HepG2 (cell line): ENCODE data around the gene SLC25A38. TPM values are rescaled to one million over a fixed set of nuclear protein-coding genes. Genes with fewer than 3 reads are reported as not detected.
A peak's percentile ranks its signal among the peaks of the same experiment; 100 is the strongest.

Experiments
- HHEX ChIP-seq: IDR thresholded peaks from 2 replicates; pipeline ENCODE4 v1.6.1; 2016; ENCODE audit warnings: control low read depth
- KDM5A ChIP-seq: fragments of 200-600 bp; sonication (generic); IDR thresholded peaks from 2 replicates; pipeline ENCODE4 v1.7.0; 2018; ENCODE audit warnings: antibody characterized with exemption, mild to moderate bottlenecking, low read length, borderline replicate concordance
- MIER2 ChIP-seq: IDR thresholded peaks from 2 replicates; pipeline ENCODE4 v1.6.1; 2016; ENCODE audit warnings: missing biosample characterization, missing genetic modification reagents
- NFRKB ChIP-seq: fragments of 450-650 bp; IDR thresholded peaks from 2 replicates; pipeline ENCODE4 v1.6.1; 2017
- NRL ChIP-seq: sonication (generic); formaldehyde crosslinking; IDR thresholded peaks from 2 replicates; pipeline ENCODE4 v1.5.0; 2020; ENCODE audit warnings: missing genetic modification reagents, mild to moderate bottlenecking, moderate library complexity, borderline replicate concordance
- PHF8 ChIP-seq: sonication (generic); formaldehyde crosslinking; IDR thresholded peaks from 2 replicates; pipeline ENCODE4 v1.5.0; 2020; ENCODE audit warnings: missing genetic modification reagents
- PRMT3 ChIP-seq: sonication (generic); formaldehyde crosslinking; IDR thresholded peaks from 2 replicates; pipeline ENCODE4 v1.8.1; 2022; ENCODE audit warnings: low read depth, mild to moderate bottlenecking, moderate library complexity, missing genetic modification reagents, borderline replicate concordance
- SMYD3 ChIP-seq: sonication (generic); formaldehyde crosslinking; IDR thresholded peaks from 2 replicates; pipeline ENCODE4 v1.8.1; 2023; ENCODE audit warnings: mild to moderate bottlenecking, missing genetic modification reagents
- SPEN ChIP-seq: sonication (generic); formaldehyde crosslinking; IDR thresholded peaks from 2 replicates; pipeline ENCODE4 v1.5.1; 2020; ENCODE audit warnings: low read depth, mild to moderate bottlenecking, missing genetic modification reagents
- THYN1 ChIP-seq: sonication (generic); formaldehyde crosslinking; IDR thresholded peaks from 2 replicates; pipeline ENCODE4 v1.8.1; 2023; ENCODE audit warnings: low read depth, mild to moderate bottlenecking, moderate library complexity, missing genetic modification reagents, borderline replicate concordance
- WIZ ChIP-seq: sonication (generic); formaldehyde crosslinking; IDR thresholded peaks from 2 replicates; pipeline ENCODE4 v1.5.1; 2020; ENCODE audit warnings: mild to moderate bottlenecking, missing genetic modification reagents
- YEATS4 ChIP-seq: sonication (generic); formaldehyde crosslinking; IDR thresholded peaks from 2 replicates; pipeline ENCODE4 v1.4.0; 2020; ENCODE audit warnings: missing genetic modification reagents, borderline replicate concordance
- ZFP37 ChIP-seq: sonication (generic); formaldehyde crosslinking; IDR thresholded peaks from 2 replicates; pipeline ENCODE4 v1.4.0; 2020; ENCODE audit warnings: missing genetic modification reagents, borderline replicate concordance
- ZNF205 ChIP-seq: IDR thresholded peaks from 2 replicates; pipeline ENCODE4 v1.6.1; 2018; ENCODE audit warnings: missing biosample characterization, missing genetic modification reagents
- ZNF337 ChIP-seq: sonication (generic); formaldehyde crosslinking; IDR thresholded peaks from 2 replicates; pipeline ENCODE4 v1.5.1; 2020; ENCODE audit warnings: missing genetic modification reagents, low read depth, mild to moderate bottlenecking, borderline replicate concordance
- ZNF430 ChIP-seq: sonication (generic); formaldehyde crosslinking; IDR thresholded peaks from 2 replicates; pipeline ENCODE4 v1.9.0; 2021; ENCODE audit warnings: mild to moderate bottlenecking, missing genetic modification reagents
- ZNF839 ChIP-seq: sonication (generic); formaldehyde crosslinking; IDR thresholded peaks from 2 replicates; pipeline ENCODE4 v1.4.0; 2020; ENCODE audit warnings: missing genetic modification reagents, mild to moderate bottlenecking, borderline replicate concordance
- ZNF841 ChIP-seq: sonication (generic); formaldehyde crosslinking; IDR thresholded peaks from 2 replicates; pipeline ENCODE4 v1.8.1; 2023; ENCODE audit warnings: missing genetic modification reagents, borderline replicate concordance
- polyA plus RNA-seq, 8 experiments: library from polyadenylated mRNA; depleted of rRNA in 3 of 8; stranded (reverse) in 7 of 8; unstranded in 1 of 8; fragments of >200 nt; fragmentation: Illumina TruSeq in 4 of 8; extraction: Trizol in 4 of 8; gene quantifications; 2 replicates each; pipeline versions ENCODE4 v1.2.1 to v1.2.3, GENCODE V29; 2011 to 2016; ENCODE audit warnings: low read depth in 4 of 8, missing spikeins in 1 of 8, mixed read lengths in 1 of 8; ENCODE audit not compliant: insufficient read depth in 1 of 8
- total RNA-seq, 5 experiments: library from RNA; depleted of rRNA; stranded (reverse); fragments of >200 nt; fragmentation: Illumina TruSeq; extraction: Trizol; gene quantifications; 2 replicates each; pipeline ENCODE4 v1.2.3, GENCODE V29; 2016; ENCODE audit warnings: low read depth in 1 of 5
- TF ChIP-seq, protein P1 (sequence below): sonication (generic); formaldehyde crosslinking; IDR thresholded peaks from 2 replicates; pipeline ENCODE4 v1.4.0; 2020; ENCODE audit warnings: missing genetic modification reagents
- TF ChIP-seq, protein P2 (sequence below): sonication (generic); formaldehyde crosslinking; IDR thresholded peaks from 2 replicates; pipeline ENCODE4 v1.5.0; 2020; ENCODE audit warnings: mild to moderate bottlenecking, low read depth, missing genetic modification reagents, borderline replicate concordance
- TF ChIP-seq, protein P3 (sequence below): IDR thresholded peaks from 2 replicates; pipeline ENCODE4 v1.6.1; 2016; ENCODE audit warnings: mild to moderate bottlenecking
- TF ChIP-seq, protein P4 (sequence below): sonication (generic); formaldehyde crosslinking; IDR thresholded peaks from 2 replicates; pipeline ENCODE4 v1.4.0; 2020; ENCODE audit warnings: missing genetic modification reagents

SLC25A38 gene
- total and polyA plus RNA-seq, 2 of the 13 experiments (the other 11 are each of a cell fraction or from before 2014, with no cell fraction given), result 32.5 to 35.4 TPM

DNA sequence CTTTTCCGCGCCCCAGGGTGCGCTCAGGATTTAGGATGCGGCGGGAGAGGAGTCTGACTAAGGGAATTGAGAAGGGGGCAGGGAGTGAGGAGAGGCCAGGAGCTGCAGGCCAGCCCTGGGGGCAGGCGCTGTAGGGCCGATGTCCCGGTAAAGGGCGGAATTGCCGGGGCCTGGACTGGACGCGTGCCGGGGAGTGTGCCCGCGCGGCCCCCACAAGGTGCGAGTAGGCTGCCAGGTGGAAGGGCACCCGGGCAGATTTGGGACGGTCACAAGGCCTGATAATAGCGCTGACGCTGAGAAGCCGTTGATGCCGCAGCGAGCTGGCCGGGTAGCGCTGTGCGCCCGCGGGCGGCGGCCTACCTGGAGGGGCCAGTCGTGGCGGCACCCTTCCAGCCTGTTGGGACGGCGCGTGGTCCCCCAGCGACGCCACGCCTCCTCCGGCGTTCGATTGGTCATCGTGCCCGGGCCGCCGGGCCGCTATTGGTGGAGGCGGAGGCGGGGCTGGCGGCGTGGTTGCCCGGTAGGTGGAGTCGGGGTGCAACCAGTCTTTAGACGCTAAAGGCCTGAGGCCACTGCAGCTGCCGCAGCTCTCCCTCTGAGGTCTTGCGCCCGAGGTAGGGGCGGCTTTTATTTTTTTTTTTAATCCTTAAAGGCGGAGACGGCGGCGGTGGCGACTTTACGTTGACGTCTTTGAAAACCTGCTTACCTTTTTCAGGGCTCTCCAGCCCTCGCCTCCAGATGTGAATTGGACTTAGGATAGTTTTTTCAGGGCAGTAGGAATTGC is 903 bp downstream of the SLC25A38 start (continued):
- TF ChIP-seq, protein P1, sequence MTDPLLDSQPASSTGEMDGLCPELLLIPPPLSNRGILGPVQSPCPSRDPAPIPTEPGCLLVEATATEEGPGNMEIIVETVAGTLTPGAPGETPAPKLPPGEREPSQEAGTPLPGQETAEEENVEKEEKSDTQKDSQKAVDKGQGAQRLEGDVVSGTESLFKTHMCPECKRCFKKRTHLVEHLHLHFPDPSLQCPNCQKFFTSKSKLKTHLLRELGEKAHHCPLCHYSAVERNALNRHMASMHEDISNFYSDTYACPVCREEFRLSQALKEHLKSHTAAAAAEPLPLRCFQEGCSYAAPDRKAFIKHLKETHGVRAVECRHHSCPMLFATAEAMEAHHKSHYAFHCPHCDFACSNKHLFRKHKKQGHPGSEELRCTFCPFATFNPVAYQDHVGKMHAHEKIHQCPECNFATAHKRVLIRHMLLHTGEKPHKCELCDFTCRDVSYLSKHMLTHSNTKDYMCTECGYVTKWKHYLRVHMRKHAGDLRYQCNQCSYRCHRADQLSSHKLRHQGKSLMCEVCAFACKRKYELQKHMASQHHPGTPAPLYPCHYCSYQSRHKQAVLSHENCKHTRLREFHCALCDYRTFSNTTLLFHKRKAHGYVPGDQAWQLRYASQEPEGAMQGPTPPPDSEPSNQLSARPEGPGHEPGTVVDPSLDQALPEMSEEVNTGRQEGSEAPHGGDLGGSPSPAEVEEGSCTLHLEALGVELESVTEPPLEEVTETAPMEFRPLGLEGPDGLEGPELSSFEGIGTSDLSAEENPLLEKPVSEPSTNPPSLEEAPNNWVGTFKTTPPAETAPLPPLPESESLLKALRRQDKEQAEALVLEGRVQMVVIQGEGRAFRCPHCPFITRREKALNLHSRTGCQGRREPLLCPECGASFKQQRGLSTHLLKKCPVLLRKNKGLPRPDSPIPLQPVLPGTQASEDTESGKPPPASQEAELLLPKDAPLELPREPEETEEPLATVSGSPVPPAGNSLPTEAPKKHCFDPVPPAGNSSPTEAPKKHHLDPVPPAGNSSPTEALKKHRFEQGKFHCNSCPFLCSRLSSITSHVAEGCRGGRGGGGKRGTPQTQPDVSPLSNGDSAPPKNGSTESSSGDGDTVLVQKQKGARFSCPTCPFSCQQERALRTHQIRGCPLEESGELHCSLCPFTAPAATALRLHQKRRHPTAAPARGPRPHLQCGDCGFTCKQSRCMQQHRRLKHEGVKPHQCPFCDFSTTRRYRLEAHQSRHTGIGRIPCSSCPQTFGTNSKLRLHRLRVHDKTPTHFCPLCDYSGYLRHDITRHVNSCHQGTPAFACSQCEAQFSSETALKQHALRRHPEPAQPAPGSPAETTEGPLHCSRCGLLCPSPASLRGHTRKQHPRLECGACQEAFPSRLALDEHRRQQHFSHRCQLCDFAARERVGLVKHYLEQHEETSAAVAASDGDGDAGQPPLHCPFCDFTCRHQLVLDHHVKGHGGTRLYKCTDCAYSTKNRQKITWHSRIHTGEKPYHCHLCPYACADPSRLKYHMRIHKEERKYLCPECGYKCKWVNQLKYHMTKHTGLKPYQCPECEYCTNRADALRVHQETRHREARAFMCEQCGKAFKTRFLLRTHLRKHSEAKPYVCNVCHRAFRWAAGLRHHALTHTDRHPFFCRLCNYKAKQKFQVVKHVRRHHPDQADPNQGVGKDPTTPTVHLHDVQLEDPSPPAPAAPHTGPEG (CRISPR knock-in tag), result 0 out of 2 replicates have a peak, but pooled peaks have one; percentile 62
- TF ChIP-seq ZFP37 (CRISPR knock-in tag), result no peak
- no peak for TF ChIP-seq NRL (CRISPR knock-in tag)
- TF ChIP-seq SPEN (CRISPR knock-in tag), result peak; percentile 67; the same call in 1 of the 2 replicates
- no peak for TF ChIP-seq THYN1 (CRISPR knock-in tag)
- TF ChIP-seq ZNF205 (CRISPR knock-in tag), result no peak
- no peak for TF ChIP-seq ZNF337 (CRISPR knock-in tag)
- TF ChIP-seq PHF8, result peak; percentile 66
- TF ChIP-seq PRMT3 (CRISPR knock-in tag), result no peak
- TF ChIP-seq, protein P2, sequence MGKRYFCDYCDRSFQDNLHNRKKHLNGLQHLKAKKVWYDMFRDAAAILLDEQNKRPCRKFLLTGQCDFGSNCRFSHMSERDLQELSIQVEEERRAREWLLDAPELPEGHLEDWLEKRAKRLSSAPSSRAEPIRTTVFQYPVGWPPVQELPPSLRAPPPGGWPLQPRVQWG (CRISPR knock-in tag), result no peak
- no peak for TF ChIP-seq HHEX (CRISPR knock-in tag)
- TF ChIP-seq, protein P3, sequence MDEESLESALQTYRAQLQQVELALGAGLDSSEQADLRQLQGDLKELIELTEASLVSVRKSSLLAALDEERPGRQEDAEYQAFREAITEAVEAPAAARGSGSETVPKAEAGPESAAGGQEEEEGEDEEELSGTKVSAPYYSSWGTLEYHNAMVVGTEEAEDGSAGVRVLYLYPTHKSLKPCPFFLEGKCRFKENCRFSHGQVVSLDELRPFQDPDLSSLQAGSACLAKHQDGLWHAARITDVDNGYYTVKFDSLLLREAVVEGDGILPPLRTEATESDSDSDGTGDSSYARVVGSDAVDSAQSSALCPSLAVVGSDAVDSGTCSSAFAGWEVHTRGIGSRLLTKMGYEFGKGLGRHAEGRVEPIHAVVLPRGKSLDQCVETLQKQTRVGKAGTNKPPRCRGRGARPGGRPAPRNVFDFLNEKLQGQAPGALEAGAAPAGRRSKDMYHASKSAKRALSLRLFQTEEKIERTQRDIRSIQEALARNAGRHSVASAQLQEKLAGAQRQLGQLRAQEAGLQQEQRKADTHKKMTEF (CRISPR knock-in tag), result peak; percentile 34; the same call in 1 of the 2 replicates
- no peak for TF ChIP-seq WIZ (CRISPR knock-in tag)
- TF ChIP-seq MIER2 (CRISPR knock-in tag), result no peak
- no peak for TF ChIP-seq KDM5A
- TF ChIP-seq YEATS4, result peak; percentile 27; the same call in 1 of the 2 replicates
- TF ChIP-seq, protein P4, sequence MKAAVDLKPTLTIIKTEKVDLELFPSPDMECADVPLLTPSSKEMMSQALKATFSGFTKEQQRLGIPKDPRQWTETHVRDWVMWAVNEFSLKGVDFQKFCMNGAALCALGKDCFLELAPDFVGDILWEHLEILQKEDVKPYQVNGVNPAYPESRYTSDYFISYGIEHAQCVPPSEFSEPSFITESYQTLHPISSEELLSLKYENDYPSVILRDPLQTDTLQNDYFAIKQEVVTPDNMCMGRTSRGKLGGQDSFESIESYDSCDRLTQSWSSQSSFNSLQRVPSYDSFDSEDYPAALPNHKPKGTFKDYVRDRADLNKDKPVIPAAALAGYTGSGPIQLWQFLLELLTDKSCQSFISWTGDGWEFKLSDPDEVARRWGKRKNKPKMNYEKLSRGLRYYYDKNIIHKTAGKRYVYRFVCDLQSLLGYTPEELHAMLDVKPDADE, result no peak
- no peak for TF ChIP-seq ZNF841 (CRISPR knock-in tag)
- no peak for TF ChIP-seq ZNF839 (CRISPR knock-in tag)
- TF ChIP-seq SMYD3 (CRISPR knock-in tag), result no peak
- TF ChIP-seq ZNF430, result peak; percentile 82
- TF ChIP-seq NFRKB, result no peak
